GM12878 (cell line): Measurements from ENCODE around the gene CCDC91.

Experiments used
- ATF3 ChIP-seq: IDR thresholded peaks from 2 replicates; pipeline ENCODE4 v1.6.1; 2011; ENCODE audit warnings: low read depth, mild to moderate bottlenecking, low read length, moderate library complexity, borderline replicate concordance; ENCODE audit errors: extremely low read depth
- CREB1 ChIP-seq: IDR thresholded peaks from 2 replicates; pipeline ENCODE4 v1.6.1; 2012; ENCODE audit warnings: low read depth, mild to moderate bottlenecking, inconsistent platforms
- CTCF ChIP-seq, 3 experiments: IDR thresholded peaks in 2 of 3; conservative IDR thresholded peaks in 1 of 3; 2 replicates each; pipeline ENCODE4 v1.5.1; 2011; ENCODE audit warnings: low read depth in 3 of 3, low read length in 3 of 3, mild to moderate bottlenecking in 3 of 3, control low read depth in 2 of 3, moderate library complexity in 2 of 3, inconsistent platforms in 1 of 3, mixed read lengths in 1 of 3; ENCODE audit not compliant: control insufficient read depth in 2 of 3, insufficient read depth in 1 of 3; ENCODE audit errors: extremely low read depth in 1 of 3
- ESRRA ChIP-seq: IDR thresholded peaks from 2 replicates; pipeline ENCODE4 v1.6.1; 2012; ENCODE audit warnings: mild to moderate bottlenecking, low read length, improper control_type of control experiment
- MXI1 ChIP-seq: fragments of 150-350 bp; IDR thresholded peaks from 2 replicates; pipeline ENCODE4 v1.6.1; 2011; ENCODE audit warnings: low read depth, mild to moderate bottlenecking, inconsistent platforms, low read length, improper control_type of control experiment
- NRF1 ChIP-seq: conservative IDR thresholded peaks from 2 replicates; pipeline ENCODE4 v1.6.1; 2011; ENCODE audit warnings: mild to moderate bottlenecking, low read depth, low read length, improper control_type of control experiment
- POLR2A ChIP-seq: IDR thresholded peaks from 2 replicates; pipeline ENCODE4 v1.6.1; 2011; ENCODE audit warnings: low read depth, mild to moderate bottlenecking, low read length
- SP1 ChIP-seq: IDR thresholded peaks from one replicate; pipeline ENCODE4 v1.6.1; 2011; ENCODE audit warnings: low read depth, low read length
- STAT1 ChIP-seq: fragments of 450-650 bp; conservative IDR thresholded peaks from 2 replicates; pipeline ENCODE4 v1.6.1; 2014; ENCODE audit warnings: antibody characterized with exemption, mild to moderate bottlenecking
- ZNF384 ChIP-seq: IDR thresholded peaks from 2 replicates; pipeline ENCODE4 v1.6.1; 2012; ENCODE audit warnings: low read depth, mild to moderate bottlenecking, low read length, improper control_type of control experiment, borderline replicate concordance
- ZNF687 ChIP-seq: fragments of 450-650 bp; IDR thresholded peaks from 2 replicates; pipeline ENCODE4 v1.6.1; 2017; ENCODE audit warnings: mild to moderate bottlenecking, moderate library complexity

- TF ChIP-seq CREB1 (no peak), ATF3 (no peak), ZNF687 (no peak), ESRRA (no peak), STAT1 (no peak), ZNF384 (no peak), POLR2A (no peak), MXI1 (no peak), NRF1 (no peak), SP1 (no peak), CTCF (IDR thresholded peaks at IDR 0.05 in 2 of 3, conservative IDR thresholded peaks at IDR 0.05 in 1 of 3; ENCODE audit: control insufficient read depth in 2 of 3, extremely low read depth in 1 of 3, insufficient read depth in 1 of 3, low read depth in 3 of 3, low read length in 3 of 3) (no peak)
These were observed 45.0 kb upstream of the CCDC91 start for GRCh38 chr12:28145216-28145615.
